GM21360 (cell line): ENCODE data around the gene MAP3K14.
"Not testable (repeated sequence)": the region's sequence is repeated elsewhere in the genome, so short reads cannot be mapped to it uniquely, and the experiment has no call there.

Experiments
- ATAC-seq: cut with Tn5 transposase; IDR thresholded peaks from one replicate; pipeline ENCODE4 v1.9.1; 2021; ENCODE audit warnings: mild to moderate bottlenecking, moderate library complexity; ENCODE audit not compliant: unreplicated experiment

MAP3K14 gene

GRCh38 chr17:45316434-45317110 lies at the start of gene MAP3K14:
MAP3K14 (minus strand) TSS chr17:45317020; CDS start chr17:45290745, 26,275 bp downstream.
- peak; percentile 9 for ATAC-seq

DNA sequence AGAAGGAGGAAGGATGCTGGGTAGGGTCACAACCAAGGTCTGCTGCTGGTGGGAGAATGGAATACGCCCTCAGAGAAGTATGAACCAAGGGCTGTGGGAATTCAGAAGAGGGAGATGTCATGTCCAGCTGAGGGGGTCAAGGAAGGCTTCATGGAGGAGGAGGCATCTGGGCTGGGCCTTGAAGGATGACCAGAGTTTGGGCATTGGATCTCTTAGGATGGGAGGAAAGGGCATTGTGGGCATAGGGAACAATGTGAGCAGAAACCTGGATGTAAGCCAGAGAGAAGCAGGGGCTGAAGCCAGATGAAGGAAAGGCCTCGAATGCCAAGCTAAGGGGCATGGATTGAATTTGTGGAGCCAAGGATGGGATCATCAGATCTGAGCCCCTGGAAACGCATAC lies 49.2 kb upstream of the MAP3K14 start:
- no peak for ATAC-seq

DNA sequence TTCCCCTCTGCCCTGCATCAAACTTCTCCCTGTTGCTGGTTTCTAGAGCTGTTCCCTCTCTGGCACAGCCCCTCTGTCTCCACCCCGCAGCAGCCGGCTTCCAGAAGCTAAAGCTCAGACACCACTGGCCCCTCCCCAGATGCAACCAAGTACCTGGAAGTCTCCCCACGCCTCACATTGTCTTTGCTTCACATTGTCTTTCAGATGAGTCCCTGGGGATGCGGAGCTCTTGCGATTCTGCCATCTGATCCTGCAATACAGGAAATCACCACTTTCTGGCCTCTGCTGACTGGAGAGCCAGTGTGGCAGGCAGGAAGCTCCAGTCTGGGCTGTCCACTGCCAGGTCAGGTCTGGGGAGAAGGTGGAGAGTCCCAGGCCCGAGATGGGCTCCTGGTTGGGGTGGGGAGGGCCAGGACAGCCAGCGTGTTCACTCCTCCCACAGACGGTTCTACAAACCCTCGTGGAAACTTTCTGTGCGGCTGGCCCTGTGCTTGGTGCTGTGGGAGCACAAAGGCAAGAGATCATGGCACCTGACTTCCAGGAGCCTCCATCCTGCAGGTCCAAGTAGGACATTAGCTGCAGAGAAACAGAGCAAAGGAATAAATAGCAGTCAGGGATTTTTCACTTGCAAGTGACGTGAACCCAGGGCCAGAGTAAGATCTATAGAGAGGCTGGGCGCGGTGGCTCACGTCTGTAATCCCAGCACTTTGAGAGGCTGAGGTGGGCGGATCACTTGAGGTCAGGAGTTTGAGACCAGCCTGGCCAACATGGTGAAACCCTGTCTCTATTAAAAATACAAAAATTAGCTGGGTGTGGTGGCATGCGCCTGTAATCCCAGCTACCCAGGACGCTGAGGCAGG lies 47.9 kb upstream of the MAP3K14 start:
- ATAC-seq: no peak

DNA sequence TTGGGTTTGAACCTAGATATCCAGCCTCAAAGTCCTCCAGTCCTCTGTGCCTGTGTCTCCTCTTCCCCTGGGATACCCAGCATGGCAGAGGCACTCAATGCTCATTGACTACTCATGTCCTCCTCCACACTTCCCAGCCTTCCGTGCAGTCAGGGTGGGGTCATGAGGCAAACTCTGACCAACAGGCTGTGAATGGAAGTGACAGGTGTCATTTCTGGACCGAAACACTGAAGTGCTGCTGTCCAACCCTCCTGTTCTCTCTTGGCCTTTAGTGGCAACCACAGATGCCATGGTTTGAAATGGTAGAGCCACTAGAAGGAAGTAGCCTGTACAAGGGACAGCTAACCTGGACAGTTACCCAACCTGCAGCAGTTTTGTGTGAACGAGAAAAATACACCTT lies 46.7 kb upstream of the MAP3K14 start:
- ATAC-seq: no peak

GRCh38 chr17:45361976-45362375 lies 45.2 kb upstream of the MAP3K14 start:
- ATAC-seq: no peak

GRCh38 chr17:45361451-45361850 lies 44.6 kb upstream of the MAP3K14 start:
- ATAC-seq: no peak

GRCh38 chr17:45357364-45357997 lies 40.7 kb upstream of the MAP3K14 start:
- peak; percentile 59 for ATAC-seq

- ATAC-seq: no peak
Measured at GRCh38 chr17:45355087-45355486, 38.3 kb upstream of the MAP3K14 start.

DNA sequence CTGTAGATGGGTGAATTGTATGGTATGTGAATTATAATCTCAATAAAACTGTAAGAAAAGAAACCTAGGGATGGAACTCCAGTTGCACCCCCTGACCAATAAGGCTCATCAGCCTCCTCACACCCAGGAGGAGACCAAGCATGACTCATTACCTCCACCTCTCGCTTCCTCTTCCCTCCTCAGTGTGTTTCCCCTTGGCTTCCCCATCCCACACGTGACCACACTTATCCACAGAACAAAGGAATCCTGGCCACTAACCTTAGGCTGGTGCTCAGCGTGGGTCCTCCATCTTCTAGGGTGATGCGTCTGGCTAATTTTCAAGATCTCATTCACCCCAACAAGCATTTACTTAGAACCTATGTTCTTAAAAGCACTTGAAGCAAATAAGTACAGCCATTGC lies 36.2 kb upstream of the MAP3K14 start:
- no peak for ATAC-seq

DNA sequence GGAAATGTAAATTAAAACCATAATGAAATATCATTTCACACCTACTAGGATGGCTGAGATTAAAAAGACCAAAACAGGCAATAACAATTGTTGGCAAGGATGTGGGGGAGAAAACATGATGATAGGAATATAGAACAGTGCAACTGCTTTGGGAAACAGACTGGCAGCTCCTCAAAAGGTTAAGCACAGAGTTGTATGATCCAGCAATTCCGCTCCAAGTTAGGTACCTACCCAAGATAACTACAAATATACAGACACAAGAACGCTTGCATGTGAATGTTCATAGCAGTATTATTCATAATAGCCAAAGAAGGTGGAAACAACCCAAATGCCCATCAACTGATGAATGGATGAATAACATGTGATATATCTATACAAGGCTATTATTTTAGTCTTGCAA lies 35.0 kb upstream of the MAP3K14 start:
- no peak for ATAC-seq

DNA sequence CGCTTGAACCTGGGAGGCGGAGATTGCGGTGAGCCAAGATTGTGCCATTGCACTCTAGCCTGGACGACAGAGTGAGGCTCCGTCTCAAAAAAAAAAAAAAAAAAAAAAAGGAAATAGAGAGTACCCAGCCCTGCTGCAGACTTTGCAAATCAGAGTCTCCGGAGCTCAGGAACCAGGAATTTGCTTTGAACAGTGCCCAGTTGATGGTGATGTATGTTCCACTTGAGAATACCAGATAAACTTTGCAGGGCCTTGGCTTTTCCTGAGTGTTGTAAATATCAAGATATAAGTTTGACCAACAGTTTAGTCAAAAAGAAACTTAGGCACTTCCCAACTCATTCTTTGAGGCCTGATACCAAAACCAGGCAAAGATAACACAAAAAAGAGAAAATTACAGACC lies 30.6 kb upstream of the MAP3K14 start:
- ATAC-seq: no peak

DNA sequence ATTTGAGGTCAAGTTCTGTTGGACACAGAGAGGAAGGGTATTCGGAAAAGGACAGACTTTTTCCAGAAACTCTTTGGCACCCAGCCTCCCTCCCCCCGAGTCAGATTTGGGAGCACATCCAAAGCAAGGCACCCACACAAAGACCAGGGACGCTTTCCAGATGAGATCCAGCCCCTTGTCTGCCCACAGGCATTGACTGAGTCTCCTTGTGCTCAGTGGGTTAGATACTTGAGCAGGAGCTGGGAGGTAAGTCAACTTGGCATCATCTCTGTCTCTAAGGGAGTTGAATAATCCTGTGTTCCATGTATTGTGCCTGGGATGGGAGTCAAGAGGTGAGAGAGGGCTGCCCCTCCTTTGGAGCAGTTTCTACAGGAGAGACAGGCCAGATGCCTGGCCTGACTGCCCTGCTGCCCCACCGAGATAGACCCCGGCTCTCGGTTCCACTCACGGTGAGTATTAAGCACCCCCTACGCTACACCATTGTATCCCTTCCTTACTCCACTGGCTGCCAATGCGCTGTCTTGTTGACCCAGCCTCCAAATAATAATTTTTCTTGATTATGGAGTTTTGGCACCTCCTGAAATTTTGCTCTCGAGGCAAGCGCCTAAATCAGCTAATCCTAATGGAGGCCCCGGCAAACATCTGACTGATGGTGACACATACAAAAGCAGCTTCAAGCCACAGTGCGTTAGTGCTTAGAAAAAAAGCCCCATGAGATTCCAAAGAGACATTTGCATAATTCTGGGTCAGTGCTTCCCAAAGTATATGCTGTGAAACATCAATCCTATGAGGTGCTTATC lies 29.6 kb upstream of the MAP3K14 start:
- ATAC-seq: no peak

GRCh38 chr17:45345554-45346215 lies 28.9 kb upstream of the MAP3K14 start:
- no peak for ATAC-seq

GRCh38 chr17:45345246-45345553 lies 28.4 kb upstream of the MAP3K14 start:
- no peak for ATAC-seq

GRCh38 chr17:45343967-45344664 lies 27.3 kb upstream of the MAP3K14 start:
- not testable (repeated sequence) for ATAC-seq

GRCh38 chr17:45342871-45343526 lies 26.2 kb upstream of the MAP3K14 start:
- no peak for ATAC-seq

DNA sequence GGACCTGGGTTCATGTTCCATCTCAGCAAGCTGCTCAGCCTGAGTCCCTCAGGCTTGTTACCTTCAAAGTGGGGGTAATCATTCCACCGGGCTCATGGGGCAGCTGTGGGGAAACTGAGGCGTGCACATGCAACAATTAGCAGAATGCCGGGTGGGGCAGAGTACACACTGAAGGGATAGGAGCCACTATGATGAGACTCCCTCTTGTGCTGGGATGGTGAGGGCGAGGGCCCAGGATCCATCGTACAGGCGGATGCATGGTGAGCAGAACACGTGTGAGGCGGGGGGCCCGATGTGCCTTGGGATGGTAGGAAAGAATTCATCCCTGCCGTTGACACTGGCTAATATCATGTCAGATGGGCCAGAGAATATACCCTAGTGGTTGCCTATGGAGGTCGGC lies 25.5 kb upstream of the MAP3K14 start:
- no peak for ATAC-seq

DNA sequence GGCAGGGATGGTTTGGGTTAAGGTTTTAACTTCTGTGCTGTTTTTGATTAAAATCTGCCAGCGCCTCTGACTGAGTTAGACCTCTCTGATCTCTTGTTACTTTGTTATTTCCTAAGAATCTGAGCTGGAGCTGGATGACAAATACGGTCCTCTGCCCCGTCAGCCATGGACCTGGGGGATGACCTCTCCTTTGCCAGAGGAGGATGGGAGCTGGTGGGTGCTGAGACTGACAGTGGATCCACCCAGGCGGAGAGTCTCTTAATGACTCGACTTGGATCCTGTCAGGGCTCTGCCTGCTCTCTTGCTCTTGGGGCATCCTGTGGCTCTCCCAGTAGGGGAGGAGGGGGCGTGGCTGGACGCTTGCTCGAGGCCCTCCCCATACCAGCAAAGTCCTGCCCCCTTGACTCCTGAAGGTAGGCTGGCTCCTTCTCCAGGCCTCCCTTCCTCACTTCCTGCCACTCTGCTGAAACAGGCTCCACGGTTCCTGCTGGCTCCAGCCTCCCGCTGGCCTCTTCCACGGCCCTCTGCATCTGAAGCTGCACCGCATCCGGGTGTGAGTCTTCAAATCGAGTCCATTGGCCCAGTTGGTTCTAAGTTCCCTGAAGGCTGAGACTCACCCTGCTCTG lies 24.8 kb upstream of the MAP3K14 start:
- no peak for ATAC-seq
